HG03039 (cell line): ENCODE measurements around the gene ADSS1.
A peak's percentile ranks its signal among the peaks of the same experiment; 100 is the strongest.

Experiments used
- ATAC-seq: cut with Tn5 transposase; IDR thresholded peaks from one replicate; pipeline ENCODE4 v1.9.1; 2021; ENCODE audit warnings: mild to moderate bottlenecking, moderate library complexity; ENCODE audit not compliant: unreplicated experiment

ADSS1 gene

GRCh38 chr14:104686624-104687517 lies 37.2 kb upstream of the ADSS1 start:
- no peak for ATAC-seq

- ATAC-seq = no peak
Measured at GRCh38 chr14:104687601-104688504, 36.2 kb upstream of the ADSS1 start.

DNA sequence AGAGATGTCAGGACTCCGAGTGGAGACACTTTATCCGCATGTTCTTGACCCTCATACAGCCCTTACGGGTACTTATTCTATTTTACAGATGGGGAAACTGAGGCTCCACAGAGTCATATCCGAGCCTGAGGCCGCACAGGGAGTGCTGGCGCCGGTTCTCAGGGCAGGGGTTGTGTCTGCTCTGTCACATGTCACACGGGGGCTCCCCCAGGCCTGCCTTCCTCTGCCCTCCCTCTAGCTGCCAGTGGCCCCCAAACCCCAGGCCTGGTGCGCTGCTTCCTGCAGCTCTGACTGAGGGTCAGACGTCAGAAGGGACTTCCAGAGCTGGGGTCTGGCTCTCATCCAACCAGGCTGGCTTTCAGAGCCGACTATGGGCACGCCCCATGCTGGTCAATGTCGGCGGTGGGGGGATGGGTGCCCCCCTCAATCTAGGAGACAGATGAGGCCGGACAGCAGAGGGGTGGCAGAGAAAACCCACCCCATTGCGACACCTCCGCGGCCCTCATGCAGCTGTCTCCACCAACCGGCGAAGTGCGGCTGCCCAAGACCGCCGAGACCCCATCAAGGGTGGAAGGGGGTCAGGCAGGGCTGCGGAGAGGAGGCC lies 35.4 kb upstream of the ADSS1 start:
- ATAC-seq = no peak

DNA sequence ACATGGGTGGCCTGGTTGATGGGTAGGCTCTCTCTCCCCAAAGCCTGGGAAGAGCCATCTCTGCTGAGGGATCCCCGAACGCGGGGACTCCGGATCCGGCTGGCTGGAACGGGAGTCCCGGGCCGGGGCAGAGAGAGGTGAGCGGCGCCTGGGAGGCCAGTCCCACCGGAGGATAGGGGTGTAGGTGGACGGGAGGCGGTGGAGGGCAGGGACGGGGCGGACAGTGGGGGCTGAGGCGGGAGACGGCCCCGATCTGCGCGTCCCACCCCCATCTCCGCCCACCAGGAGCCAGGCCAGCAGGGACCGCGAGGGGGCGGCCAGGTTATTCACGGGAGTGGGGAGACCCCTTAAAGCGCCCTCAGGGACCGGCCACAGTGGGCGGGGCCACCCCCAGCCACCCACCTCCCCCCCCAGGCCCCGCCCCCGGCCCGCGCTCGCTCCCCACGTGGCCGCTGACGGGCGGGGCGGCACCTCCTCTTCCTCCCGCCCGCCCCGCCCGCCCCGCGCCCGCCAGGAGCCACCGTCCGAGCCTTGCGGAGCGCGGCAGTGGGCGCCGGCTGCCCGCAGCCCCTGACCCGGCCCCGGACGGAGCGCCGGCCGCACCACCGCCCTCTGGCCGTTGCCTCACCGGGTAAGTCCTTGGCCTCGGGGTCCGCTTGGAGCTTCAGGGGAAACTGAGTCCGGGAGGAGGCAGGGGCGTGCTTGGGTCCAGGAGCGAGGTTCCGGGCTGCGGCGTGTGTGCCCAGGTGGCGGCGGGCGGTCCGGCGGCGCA lies 34.7 kb upstream of the ADSS1 start, which contains the start of gene INF2:
INF2 (plus strand) TSS at position 510 of the 772 bp plus-strand sequence. CDS start 11,748 bp downstream, outside the sequence.
- peak; percentile 34 for ATAC-seq

DNA sequence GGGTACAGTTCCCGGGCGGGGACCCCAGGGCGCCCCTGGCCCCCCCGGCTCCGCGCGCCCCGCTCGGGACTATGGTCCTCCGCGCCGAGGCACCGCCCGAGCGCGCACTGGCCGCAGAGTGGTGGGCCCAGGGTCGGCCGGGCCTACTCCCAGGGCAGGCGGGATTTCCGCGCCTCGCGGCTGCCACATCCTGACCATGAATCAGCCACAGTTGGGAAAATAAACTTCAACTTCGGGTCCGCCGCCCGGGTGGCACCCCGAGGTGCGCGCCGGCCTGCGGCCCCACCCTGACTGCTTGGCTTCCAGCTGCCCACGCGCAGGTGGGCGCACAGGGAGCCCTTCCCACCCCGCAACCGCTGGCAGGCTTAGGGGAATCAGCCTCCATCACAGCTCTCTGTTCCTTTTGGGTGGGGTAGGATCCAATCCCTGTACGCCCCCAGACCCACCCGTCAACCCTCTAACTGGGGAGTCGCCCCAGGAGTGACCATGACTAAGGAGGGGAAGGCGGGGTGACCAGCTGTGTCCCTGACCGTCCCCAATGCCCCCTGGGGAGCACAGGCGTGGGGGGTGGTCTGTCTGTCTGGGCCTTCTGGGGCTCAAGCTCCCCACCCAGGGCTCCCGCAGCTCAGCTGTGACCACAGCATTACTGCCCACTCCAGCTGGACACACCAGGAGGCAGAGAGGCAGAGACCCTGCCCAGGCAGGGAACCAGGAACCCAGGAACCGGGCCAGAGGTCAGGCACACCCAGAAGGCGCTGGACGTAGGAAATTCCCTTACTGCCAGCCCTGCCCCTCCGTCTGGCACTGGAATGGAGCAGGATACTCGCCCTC lies 33.9 kb upstream of the ADSS1 start:
- ATAC-seq = no peak

GRCh38 chr14:104690861-104691455 lies 33.1 kb upstream of the ADSS1 start:
- ATAC-seq = no peak

DNA sequence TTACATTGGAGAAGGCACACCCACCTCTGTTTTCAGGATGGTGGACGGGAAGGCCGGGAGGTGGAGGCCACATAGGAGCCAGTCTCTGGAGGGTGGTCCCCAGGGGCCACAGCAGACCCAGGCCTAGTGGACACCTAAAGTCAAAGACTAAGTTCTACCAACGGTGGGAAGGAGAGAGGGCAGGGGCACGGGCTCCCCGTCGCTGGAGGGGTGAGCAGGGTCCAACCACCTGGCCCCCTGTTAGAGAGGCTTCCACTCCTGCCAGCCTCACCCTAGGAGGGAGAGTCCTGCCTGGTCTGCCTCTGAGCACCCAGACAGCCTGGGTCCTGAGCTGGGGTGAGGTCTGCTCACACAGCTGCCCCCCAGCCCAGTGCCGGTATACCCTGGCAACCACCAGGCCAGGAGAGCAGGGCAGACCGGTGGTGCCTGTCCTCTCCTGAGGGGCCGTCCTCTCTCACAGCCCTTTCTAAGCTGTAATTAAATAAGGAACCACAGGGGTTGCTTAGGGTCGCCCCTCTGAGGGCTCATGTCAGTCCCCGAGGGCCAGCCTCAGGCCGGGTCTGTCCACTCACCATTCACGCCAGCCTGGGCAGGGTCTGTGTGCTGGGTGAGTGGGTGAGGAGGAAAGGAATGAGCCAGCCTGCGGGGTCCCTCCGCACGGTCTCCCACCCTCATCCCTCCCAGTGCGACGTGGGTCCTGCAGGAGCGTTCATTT lies 32.3 kb upstream of the ADSS1 start:
- no peak for ATAC-seq

DNA sequence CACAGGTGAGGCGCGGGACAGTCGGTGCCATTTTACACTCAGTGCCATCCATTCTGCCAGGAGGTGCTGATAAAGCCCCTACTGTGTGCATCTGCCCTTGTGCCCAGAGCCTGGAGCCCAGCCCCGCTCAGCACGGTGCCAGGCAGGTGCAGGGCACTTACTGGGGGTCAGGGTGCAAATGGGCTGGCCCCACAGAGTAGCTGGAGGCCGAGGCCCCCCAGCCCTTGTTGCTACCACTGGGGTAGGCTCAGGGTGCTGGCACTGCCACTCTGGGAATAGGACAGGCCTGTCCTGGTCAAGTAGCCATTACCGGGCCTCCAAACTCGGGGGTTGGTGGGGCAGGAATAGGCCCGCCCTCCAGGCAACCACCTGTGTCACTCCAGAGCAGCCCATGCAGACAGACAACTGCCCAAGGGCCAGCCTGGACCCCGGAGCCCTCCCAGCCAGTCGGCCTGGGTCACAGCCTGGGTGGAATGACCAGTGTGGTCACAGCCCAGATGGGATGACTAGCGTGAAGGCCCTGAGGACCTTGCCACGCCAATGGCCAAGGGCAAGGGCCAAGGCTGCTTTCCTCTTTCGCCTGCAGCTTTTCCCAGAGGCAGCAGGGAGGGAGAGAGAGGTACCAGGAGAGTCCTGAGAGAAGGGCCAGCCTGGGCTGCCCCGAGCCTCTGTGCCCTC lies 31.6 kb upstream of the ADSS1 start:
- no peak for ATAC-seq

GRCh38 chr14:104692939-104693315 lies 31.1 kb upstream of the ADSS1 start:
- no peak for ATAC-seq

GRCh38 chr14:104693482-104694431 lies 30.3 kb upstream of the ADSS1 start:
- no peak for ATAC-seq

- ATAC-seq = no peak
Measured at GRCh38 chr14:104694475-104694950, 29.5 kb upstream of the ADSS1 start.

- ATAC-seq = no peak
Measured at GRCh38 chr14:104694991-104695659, 28.9 kb upstream of the ADSS1 start.

- no peak for ATAC-seq
Measured at GRCh38 chr14:104695660-104696000, 28.4 kb upstream of the ADSS1 start.

- no peak for ATAC-seq
Measured at GRCh38 chr14:104696671-104697316, 27.2 kb upstream of the ADSS1 start.

- no peak for ATAC-seq
Measured at GRCh38 chr14:104697317-104697703, 26.7 kb upstream of the ADSS1 start.
